ENCODE results near the gene MT1F. TPM values are rescaled to one million over a fixed set of nuclear protein-coding genes. Genes with fewer than 3 reads are reported as not detected.

The MT1F gene
- total RNA-seq, 1 donor from 2014 or later, result not detected

DNA sequence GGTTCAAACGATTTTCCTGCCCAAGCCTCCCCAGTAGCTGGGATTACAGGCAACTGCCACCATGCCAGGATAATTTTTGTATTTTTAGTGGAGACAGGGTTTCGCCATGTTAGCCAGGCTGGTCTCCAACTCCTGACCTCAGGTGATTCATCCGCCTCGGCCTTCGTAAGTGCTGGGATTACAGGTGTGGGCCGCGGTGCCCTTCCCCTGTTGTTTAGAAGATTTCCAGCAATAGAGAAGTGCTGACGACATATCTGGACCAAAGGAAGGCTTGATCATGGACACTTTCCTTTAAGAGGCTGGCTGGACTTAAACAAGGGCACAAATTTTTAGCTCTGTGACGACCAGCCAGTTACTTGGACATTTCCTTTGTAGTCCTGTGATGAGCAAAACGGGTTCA, 26.6 kb upstream of the MT1F start:
- H3K9me3 ChIP-seq (ENCODE audit: insufficient read depth, low read depth, low read length), result no peaks in the 10 kb centered on the region
- peaks cover 70% of the 10 kb centered on the region for H3K27me3 Mint-ChIP-seq (ENCODE audit: low read depth, unreplicated experiment)
- no peak overlapping the region for H3K4me3 ChIP-seq (ENCODE audit: insufficient read depth, low read depth, low read length)
- DNase-seq (ENCODE audit: low read depth), result no peak
- H3K9ac ChIP-seq (ENCODE audit: low read length), result no peak overlapping the region
- H3K4me1 ChIP-seq (ENCODE audit: insufficient read depth, low read length), result peaks cover 27% of the 10 kb centered on the region
- no peak overlapping the region for H3K27ac Mint-ChIP-seq (ENCODE audit: unreplicated experiment)
- H2AFZ ChIP-seq (ENCODE audit: low read depth, low read length), result no peak overlapping the region
- H3K4me2 ChIP-seq (ENCODE audit: low read length), result no peak overlapping the region
- no peak overlapping the region for H3K4me3 Mint-ChIP-seq (ENCODE audit: unreplicated experiment)
- H3K4me1 Mint-ChIP-seq (ENCODE audit: low read depth, unreplicated experiment), result peaks cover 8% of the 10 kb centered on the region
- H3K36me3 Mint-ChIP-seq (ENCODE audit: low read depth, unreplicated experiment), result no peaks in the 10 kb centered on the region
- peaks cover 51% of the 10 kb centered on the region for H3K27me3 ChIP-seq (ENCODE audit: insufficient read depth, low read length)
- no peak for FAIRE-seq
- no peak overlapping the region for H3K27ac ChIP-seq (ENCODE audit: low read depth, low read length)
- H3K36me3 ChIP-seq (ENCODE audit: insufficient read depth, low read length), result no peaks in the 10 kb centered on the region
- peaks cover 7% of the 10 kb centered on the region for H4K20me1 ChIP-seq (ENCODE audit: insufficient read depth, low read length)
- H3K79me2 ChIP-seq (ENCODE audit: insufficient read depth, low read length), result peaks cover 7% of the 10 kb centered on the region
- TF ChIP-seq EZH2 (IDR thresholded peaks at IDR 0.05; ENCODE audit: insufficient read depth, low read length), result no peak
- TF ChIP-seq, protein P1, sequence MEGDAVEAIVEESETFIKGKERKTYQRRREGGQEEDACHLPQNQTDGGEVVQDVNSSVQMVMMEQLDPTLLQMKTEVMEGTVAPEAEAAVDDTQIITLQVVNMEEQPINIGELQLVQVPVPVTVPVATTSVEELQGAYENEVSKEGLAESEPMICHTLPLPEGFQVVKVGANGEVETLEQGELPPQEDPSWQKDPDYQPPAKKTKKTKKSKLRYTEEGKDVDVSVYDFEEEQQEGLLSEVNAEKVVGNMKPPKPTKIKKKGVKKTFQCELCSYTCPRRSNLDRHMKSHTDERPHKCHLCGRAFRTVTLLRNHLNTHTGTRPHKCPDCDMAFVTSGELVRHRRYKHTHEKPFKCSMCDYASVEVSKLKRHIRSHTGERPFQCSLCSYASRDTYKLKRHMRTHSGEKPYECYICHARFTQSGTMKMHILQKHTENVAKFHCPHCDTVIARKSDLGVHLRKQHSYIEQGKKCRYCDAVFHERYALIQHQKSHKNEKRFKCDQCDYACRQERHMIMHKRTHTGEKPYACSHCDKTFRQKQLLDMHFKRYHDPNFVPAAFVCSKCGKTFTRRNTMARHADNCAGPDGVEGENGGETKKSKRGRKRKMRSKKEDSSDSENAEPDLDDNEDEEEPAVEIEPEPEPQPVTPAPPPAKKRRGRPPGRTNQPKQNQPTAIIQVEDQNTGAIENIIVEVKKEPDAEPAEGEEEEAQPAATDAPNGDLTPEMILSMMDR (IDR thresholded peaks at IDR 0.05; ENCODE audit: insufficient read depth, low read depth, low read length), result no peak
- peaks cover 2% of the 10 kb centered on the region for H3K9me3 Mint-ChIP-seq (ENCODE audit: unreplicated experiment)

DNA sequence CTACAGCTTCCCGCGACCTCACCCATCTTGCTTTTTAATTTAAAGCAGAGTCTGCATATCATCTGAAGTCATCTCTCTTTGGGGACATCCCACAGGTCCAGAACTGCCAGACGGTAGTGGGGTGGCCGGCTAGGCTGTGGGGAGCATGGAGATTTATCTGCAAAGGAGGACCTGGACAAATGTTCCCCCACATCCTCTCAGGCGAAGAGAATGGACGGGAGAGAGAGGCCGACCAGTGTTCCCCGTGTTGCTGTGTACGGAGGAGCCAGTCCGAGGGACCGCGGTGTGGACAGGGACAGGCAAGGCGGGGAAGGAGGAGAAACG, 26.0 kb upstream of the MT1F start:
- DNase-seq (ENCODE audit: low read depth) (no peak), FAIRE-seq (no peak)
- peaks cover 8% of the 10 kb centered on the region for H3K4me1 Mint-ChIP-seq (ENCODE audit: low read depth, unreplicated experiment)
- H3K27me3 Mint-ChIP-seq (ENCODE audit: low read depth, unreplicated experiment), result peaks cover 76% of the 10 kb centered on the region
- no peaks in the 10 kb centered on the region for H3K9me3 ChIP-seq (ENCODE audit: insufficient read depth, low read depth, low read length)
- H3K27ac Mint-ChIP-seq (ENCODE audit: unreplicated experiment), result no peak overlapping the region
- H3K4me3 Mint-ChIP-seq (ENCODE audit: unreplicated experiment), result peak overlapping the region; percentile 57
- H3K4me1 ChIP-seq (ENCODE audit: insufficient read depth, low read length), result peaks cover 22% of the 10 kb centered on the region
- H3K4me2 ChIP-seq (ENCODE audit: low read length), result peak overlapping the region; percentile 84
- peaks cover 57% of the 10 kb centered on the region for H3K27me3 ChIP-seq (ENCODE audit: insufficient read depth, low read length)
- H3K36me3 ChIP-seq (ENCODE audit: insufficient read depth, low read length), result no peaks in the 10 kb centered on the region
- peaks cover 2% of the 10 kb centered on the region for H3K9me3 Mint-ChIP-seq (ENCODE audit: unreplicated experiment)
- H3K4me3 ChIP-seq (ENCODE audit: insufficient read depth, low read depth, low read length), result peak overlapping the region; percentile 48
- H3K79me2 ChIP-seq (ENCODE audit: insufficient read depth, low read length), result peaks cover under 1% of the 10 kb centered on the region
- TF ChIP-seq EZH2 (IDR thresholded peaks at IDR 0.05; ENCODE audit: insufficient read depth, low read length), result no peak
- TF ChIP-seq, protein P1 (IDR thresholded peaks at IDR 0.05; ENCODE audit: insufficient read depth, low read depth, low read length), result no peak
- peak overlapping the region; percentile 10 for H3K9ac ChIP-seq (ENCODE audit: low read length)
- H3K36me3 Mint-ChIP-seq (ENCODE audit: low read depth, unreplicated experiment), result no peaks in the 10 kb centered on the region
- H3K27ac ChIP-seq (ENCODE audit: low read depth, low read length), result no peak overlapping the region
- H2AFZ ChIP-seq (ENCODE audit: low read depth, low read length), result peak overlapping the region; percentile 86
- peaks cover under 1% of the 10 kb centered on the region for H4K20me1 ChIP-seq (ENCODE audit: insufficient read depth, low read length)

DNA sequence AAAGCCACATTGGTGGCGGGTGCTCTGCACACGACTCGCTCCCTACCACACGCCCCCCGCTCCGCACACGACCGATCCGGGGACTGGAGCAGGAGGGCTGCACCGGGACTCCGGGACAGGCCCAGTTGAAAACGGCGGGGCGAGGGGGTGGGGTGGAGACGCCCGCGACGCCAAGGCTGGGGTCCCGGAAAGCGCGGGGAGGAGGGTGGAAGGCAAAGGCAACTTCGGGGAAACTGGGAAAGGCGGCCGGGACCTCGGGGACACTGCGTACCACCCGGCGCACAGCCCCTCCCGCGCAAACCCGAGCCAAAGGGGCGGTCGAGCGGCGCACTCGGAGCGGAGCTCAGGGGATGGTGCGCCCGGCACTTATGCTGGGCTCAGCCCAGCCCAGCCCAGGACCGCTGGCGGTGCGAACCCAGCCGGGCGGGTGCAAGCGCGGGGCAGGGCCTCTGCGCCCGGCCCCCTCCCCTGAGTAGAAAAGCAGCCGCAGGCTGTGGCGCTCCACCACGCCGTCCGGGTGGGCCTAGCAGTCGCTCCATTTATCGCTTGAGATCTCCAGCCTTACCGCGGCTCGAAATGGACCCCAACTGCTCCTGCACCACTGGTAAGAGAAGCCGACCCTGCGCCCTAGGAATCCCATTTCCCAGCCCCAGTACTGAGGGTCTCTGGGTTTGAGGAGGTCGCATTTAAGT, 25.5 kb upstream of the MT1F start, which contains the start of gene MT1M:
TSS of gene MT1M (plus strand) at position 504 of the 692 bp plus-strand sequence. CDS start at position 577, 73 bp downstream.
- no peaks in the 10 kb centered on the region for H3K79me2 ChIP-seq (ENCODE audit: insufficient read depth, low read length)
- no peaks in the 10 kb centered on the region for H3K36me3 ChIP-seq (ENCODE audit: insufficient read depth, low read length)
- no peaks in the 10 kb centered on the region for H4K20me1 ChIP-seq (ENCODE audit: insufficient read depth, low read length)
- H3K4me2 ChIP-seq (ENCODE audit: low read length), result peak within 1 kb of the TSS; percentile 84
- peaks cover 17% of the 10 kb centered on the region for H3K4me1 ChIP-seq (ENCODE audit: insufficient read depth, low read length)
- no peak for FAIRE-seq
- Mint-ChIP-seq H3K36me3 (ENCODE audit: low read depth, unreplicated experiment) (no peaks in the 10 kb centered on the region), H3K4me1 (ENCODE audit: low read depth, unreplicated experiment) (peaks cover 8% of the 10 kb centered on the region), H3K27ac (ENCODE audit: unreplicated experiment) (no peak within 1 kb of the TSS), H3K4me3 (ENCODE audit: unreplicated experiment) (peak within 1 kb of the TSS; percentile 57), H3K27me3 (ENCODE audit: low read depth, unreplicated experiment) (peaks cover 81% of the 10 kb centered on the region), H3K9me3 (ENCODE audit: unreplicated experiment) (peaks cover 2% of the 10 kb centered on the region)
- peak within 1 kb of the TSS; percentile 48 for H3K4me3 ChIP-seq (ENCODE audit: insufficient read depth, low read depth, low read length)
- DNase-seq (ENCODE audit: low read depth), result no peak
- peaks cover 61% of the 10 kb centered on the region for H3K27me3 ChIP-seq (ENCODE audit: insufficient read depth, low read length)
- no peaks in the 10 kb centered on the region for H3K9me3 ChIP-seq (ENCODE audit: insufficient read depth, low read depth, low read length)
- no peak within 1 kb of the TSS for H3K27ac ChIP-seq (ENCODE audit: low read depth, low read length)
- peak within 1 kb of the TSS; percentile 86 for H2AFZ ChIP-seq (ENCODE audit: low read depth, low read length)
- TF ChIP-seq EZH2 (IDR thresholded peaks at IDR 0.05; ENCODE audit: insufficient read depth, low read length), result peak; percentile 95
- TF ChIP-seq, protein P1 (IDR thresholded peaks at IDR 0.05; ENCODE audit: insufficient read depth, low read depth, low read length), result no peak
- H3K9ac ChIP-seq (ENCODE audit: low read length), result peak within 1 kb of the TSS; percentile 10

Measured in astrocyte (in vitro differentiated cells and primary cell).